T-helper 2 cell treated with Interferon-gamma antibody and Interleukin-4, amounts not matched to agents 5 μg/mL and 100 μg/mL, for 36 hours (primary cell): ENCODE measurements around the gene MEIOB.
"Not testable (repeated sequence)": the region's sequence is repeated elsewhere in the genome, so short reads cannot be mapped to it uniquely, and the experiment has no call there.

Experiments
- DNase-seq: peaks from one replicate; pipeline ENCODE4 v3.0.0; 2021; ENCODE audit warnings: low spot score
- H3K27ac Mint-ChIP-seq: one replicate; pipeline ENCODE4 v1.8.0; 2021; ENCODE audit warnings: mild to moderate bottlenecking, mixed read lengths
- H3K27me3 Mint-ChIP-seq: one replicate; pipeline ENCODE4 v1.8.0; 2021; ENCODE audit warnings: low read depth, mixed read lengths
- H3K36me3 Mint-ChIP-seq: one replicate; pipeline ENCODE4 v1.8.0; 2021; ENCODE audit warnings: low read depth, mixed read lengths
- H3K4me1 Mint-ChIP-seq: one replicate; pipeline ENCODE4 v1.8.0; 2021; ENCODE audit warnings: low read depth, mixed read lengths
- H3K4me3 Mint-ChIP-seq: one replicate; pipeline ENCODE4 v1.8.0; 2022; ENCODE audit warnings: mild to moderate bottlenecking, moderate library complexity, mixed read lengths
- H3K9me3 Mint-ChIP-seq: one replicate; pipeline ENCODE4 v1.8.0; 2021; ENCODE audit warnings: mixed read lengths

MEIOB gene

DNA sequence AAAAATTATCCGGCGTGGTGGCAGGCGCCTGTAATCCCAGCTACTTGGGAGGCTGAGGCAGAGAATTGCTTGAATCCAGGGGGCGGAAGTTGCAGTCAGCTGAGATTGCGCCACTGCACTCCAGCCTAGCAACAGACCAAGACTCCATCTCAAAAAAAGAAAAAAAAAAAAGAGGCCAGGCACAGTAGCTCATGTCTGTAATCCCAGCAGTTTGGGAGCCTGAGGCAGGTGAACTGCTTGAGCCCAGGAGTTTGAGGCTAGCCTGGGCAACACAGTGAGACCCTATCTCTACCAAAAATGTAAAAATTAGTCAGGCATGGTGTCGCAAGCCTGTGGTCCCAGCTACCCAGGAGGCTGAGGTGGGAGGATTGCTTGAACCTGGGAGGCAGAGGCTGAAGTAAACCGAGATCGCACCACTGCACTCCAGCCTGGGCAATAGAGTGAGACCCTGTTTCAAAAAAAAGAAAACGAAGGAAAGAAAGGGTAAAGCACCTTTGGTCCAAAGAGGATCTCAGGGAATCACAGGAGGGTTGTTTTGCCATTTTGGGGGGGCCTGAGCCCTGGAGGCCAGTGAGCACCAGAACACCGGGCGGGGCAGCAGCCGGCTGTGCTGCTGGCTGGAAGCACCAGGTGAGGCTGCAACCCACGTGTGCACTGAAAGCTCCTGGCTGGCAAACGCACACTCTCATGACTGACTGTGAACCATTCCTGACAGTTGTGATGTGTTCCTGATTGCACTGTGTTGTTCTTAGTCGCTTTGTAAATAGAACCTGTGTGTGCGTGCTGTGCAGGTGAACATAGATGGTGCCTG lies 27.9 kb upstream of the MEIOB start:
- no peaks in the 10 kb centered on the region for H3K9me3 Mint-ChIP-seq
- no peaks in the 10 kb centered on the region for H3K4me1 Mint-ChIP-seq
- H3K36me3 Mint-ChIP-seq: no peaks in the 10 kb centered on the region
- no peaks in the 10 kb centered on the region for H3K27me3 Mint-ChIP-seq
- no peak for DNase-seq
- no peak overlapping the region for H3K4me3 Mint-ChIP-seq
- no peak overlapping the region for H3K27ac Mint-ChIP-seq

DNA sequence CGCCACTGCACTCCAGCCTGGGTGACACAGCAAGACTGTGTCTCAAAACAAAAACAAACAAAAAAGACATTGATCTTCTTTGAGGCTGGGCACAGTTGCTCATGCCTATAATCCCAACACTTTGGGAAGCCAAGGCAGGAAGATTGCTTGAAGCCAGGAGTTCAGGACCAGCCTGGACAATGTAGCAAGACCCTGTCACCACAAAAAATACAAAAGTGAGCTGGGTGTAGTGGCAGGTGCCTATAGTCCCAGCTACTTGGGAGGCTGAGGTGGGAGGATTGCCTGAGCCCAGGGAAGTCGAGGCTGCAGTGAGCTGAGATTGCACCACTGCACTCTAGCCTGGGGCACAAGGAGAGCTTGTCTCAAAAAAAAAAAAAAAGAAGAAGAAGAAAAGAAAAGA lies 25.7 kb upstream of the MEIOB start:
- H3K36me3 Mint-ChIP-seq, H3K9me3 Mint-ChIP-seq, H3K4me3 Mint-ChIP-seq, DNase-seq, H3K27me3 Mint-ChIP-seq, H3K27ac Mint-ChIP-seq, H3K4me1 Mint-ChIP-seq: not testable (repeated sequence)

DNA sequence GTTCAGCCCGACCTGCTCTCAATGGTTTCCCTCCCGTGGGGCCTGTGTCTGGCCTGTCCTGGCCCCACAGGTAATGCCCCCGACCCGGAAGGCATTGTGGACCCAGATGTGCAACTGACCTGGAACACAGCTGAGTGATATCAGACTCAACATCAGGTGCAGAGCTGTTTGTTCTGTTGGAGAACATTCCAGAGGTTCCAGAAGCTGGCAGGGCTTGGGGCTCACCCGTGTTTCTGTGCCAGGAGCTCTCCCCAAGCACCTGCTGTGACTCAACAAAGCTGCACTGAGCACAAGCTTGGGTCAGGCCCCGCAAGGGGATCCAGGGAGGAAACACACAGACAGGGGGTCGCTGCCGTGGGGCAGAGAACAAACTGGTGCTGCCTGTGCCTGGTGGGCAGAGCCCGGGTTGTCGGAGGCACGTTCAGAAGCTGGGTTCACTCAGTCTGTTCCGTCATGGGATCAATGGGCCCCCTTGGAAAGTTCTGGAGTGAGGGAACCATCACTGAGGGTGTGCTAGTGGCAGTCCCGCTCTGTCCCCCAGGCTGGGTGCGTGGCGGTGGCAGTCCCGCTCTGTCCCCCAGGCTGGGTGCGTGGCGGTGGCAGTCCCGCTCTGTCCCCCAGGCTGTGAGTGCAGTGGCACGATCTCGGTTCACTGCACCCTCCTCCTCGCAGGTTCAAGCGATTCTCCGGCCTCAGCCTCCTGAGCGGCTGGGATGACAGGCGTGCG lies 24.1 kb upstream of the MEIOB start:
- H3K9me3 Mint-ChIP-seq: no peaks in the 10 kb centered on the region
- DNase-seq: no peak
- no peak overlapping the region for H3K4me3 Mint-ChIP-seq
- no peak overlapping the region for H3K27ac Mint-ChIP-seq
- H3K27me3 Mint-ChIP-seq: no peaks in the 10 kb centered on the region
- H3K4me1 Mint-ChIP-seq: no peaks in the 10 kb centered on the region
- H3K36me3 Mint-ChIP-seq: no peaks in the 10 kb centered on the region

DNA sequence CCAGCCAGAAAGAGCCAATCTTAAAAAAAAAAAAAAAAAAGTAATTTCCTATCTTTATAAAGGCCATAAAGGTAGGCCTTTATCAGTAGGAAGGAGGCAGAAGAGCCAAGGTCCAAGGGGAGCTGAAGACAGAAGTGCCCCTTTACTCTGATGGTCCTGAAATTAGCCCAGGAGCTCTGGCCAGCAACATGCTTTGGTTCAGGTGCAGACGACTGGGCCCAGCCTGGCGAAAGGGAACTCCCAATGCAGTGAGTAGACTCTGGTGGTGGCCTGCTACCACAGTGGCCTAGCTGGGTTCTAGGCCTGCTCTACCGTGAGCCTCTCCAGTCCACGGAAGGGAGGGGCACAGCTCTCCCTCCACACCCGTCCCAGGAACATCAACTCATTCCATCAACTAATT lies 23.1 kb upstream of the MEIOB start:
- peaks cover 4% of the 10 kb centered on the region for H3K27me3 Mint-ChIP-seq
- no peaks in the 10 kb centered on the region for H3K36me3 Mint-ChIP-seq
- no peak overlapping the region for H3K4me3 Mint-ChIP-seq
- no peak for DNase-seq
- no peak overlapping the region for H3K27ac Mint-ChIP-seq
- no peaks in the 10 kb centered on the region for H3K4me1 Mint-ChIP-seq
- H3K9me3 Mint-ChIP-seq: no peaks in the 10 kb centered on the region

DNA sequence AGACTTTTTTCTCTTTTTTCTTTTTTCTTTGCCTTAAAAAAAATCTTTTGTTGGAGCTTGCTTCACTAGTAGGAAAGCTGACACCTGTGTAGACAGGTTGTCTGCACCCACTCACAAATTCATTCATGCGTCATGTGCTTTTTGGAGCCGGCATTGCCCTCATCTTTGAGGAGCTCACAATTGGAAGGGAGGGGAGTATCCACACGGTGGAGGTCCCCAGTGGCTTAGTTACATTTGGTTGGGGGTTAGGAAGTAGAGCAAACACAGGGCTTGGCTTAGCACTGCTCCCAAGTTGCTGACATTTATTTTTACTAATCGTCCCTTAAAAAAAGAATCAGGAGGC lies 18.7 kb upstream of the MEIOB start:
- Mint-ChIP-seq H3K27me3 (peaks cover 6% of the 10 kb centered on the region), H3K9me3 (no peaks in the 10 kb centered on the region), H3K27ac (no peak overlapping the region)

DNA sequence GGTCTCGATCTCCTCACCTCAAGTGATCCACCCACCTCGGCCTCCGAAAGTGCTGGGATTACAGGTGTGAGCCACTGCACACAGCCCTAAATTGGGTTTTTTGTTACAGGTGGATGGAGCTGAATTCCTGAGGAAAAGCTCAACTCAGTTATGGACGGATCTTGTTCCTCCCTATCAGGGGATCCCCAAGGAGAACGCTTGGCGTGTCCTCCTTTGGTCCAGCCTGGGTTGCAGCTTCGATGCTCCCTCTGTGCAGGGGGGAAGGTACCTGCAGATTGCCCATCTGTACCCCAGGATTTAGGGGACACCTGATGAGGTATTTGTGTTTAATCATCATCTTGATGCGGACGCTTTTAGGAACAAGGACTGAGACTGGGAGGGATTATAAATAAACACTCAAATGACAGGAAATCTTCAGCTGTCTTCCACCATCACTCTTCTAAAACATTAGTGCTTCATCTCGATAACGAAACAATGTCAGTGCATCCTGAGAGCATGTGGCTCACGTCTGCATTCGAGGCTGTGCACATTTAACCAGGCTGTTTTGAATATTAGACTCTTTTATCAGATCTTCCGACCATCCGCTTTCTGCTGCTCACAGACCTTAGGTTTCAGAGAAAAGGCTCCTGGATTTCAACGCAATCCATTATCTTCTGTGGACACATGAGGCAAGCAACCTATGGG lies 18.2 kb upstream of the MEIOB start:
- H3K4me1 Mint-ChIP-seq: no peaks in the 10 kb centered on the region
- DNase-seq: no peak
- peaks cover 6% of the 10 kb centered on the region for H3K27me3 Mint-ChIP-seq
- H3K27ac Mint-ChIP-seq: no peak overlapping the region
- no peak overlapping the region for H3K4me3 Mint-ChIP-seq
- no peaks in the 10 kb centered on the region for H3K9me3 Mint-ChIP-seq
- no peaks in the 10 kb centered on the region for H3K36me3 Mint-ChIP-seq

More for the DNA sequence above, 18.7 kb upstream of the MEIOB start:
- H3K4me1 Mint-ChIP-seq: no peaks in the 10 kb centered on the region
- no peak for DNase-seq
- H3K4me3 Mint-ChIP-seq: no peak overlapping the region
- no peaks in the 10 kb centered on the region for H3K36me3 Mint-ChIP-seq

DNA sequence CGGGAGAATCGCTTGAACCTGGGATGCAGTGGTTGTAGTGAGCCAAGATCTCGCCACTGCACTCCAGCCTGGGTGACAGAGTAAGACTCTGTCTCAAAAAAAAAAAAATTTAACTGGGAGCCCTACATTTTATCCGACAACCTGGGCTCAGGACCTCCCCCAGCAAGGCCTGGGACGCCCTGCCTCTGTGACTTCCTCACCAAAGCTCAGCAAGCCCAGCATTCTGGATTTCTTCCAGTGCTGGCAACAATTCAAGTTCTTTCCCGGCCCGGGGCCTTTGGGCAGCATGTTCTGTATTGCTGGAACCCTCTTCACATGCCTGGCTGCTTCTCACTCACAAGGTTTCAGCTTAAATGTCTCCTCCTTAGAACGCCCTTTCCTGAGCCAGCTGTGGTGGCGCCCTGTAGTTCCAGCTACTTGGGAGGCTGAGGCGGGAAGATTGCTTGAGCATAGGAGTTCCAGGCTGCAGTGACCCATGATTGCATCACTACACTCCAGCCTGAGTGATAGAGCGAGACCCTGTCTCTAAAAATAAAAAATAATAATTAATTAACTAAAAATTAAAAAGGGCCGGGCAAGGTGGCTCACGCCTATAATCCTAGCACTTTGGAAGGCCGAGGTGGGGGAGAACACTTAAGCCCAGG lies 15.9 kb upstream of the MEIOB start:
- DNase-seq: no peak
- Mint-ChIP-seq H3K27me3 (peaks cover 10% of the 10 kb centered on the region), H3K4me1 (no peaks in the 10 kb centered on the region), H3K36me3 (no peaks in the 10 kb centered on the region), H3K4me3 (no peak overlapping the region), H3K9me3 (no peaks in the 10 kb centered on the region), H3K27ac (no peak overlapping the region)

DNA sequence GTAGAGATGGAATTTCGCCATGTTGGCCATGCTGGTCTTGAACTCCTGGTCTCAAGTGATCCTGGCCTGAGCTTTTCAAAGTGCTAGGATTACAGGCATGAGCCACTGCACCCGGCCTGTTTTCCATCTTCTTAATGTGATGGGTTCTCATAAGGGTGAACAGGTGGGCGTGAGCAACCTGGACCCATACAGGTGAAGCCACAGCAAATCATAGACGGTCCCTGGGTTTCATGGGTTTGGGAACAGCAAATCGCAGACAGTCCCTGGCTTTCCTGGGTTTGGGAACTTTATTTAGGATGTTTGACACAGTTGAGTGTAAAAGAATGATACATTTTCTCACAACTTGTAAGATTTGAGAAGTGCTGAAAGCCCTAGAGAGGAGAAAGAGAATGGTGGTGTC lies 12.9 kb upstream of the MEIOB start:
- no peak for DNase-seq
- Mint-ChIP-seq H3K9me3 (no peaks in the 10 kb centered on the region), H3K27me3 (peaks cover 6% of the 10 kb centered on the region), H3K36me3 (no peaks in the 10 kb centered on the region), H3K4me3 (no peak overlapping the region), H3K4me1 (no peaks in the 10 kb centered on the region), H3K27ac (no peak overlapping the region)

DNA sequence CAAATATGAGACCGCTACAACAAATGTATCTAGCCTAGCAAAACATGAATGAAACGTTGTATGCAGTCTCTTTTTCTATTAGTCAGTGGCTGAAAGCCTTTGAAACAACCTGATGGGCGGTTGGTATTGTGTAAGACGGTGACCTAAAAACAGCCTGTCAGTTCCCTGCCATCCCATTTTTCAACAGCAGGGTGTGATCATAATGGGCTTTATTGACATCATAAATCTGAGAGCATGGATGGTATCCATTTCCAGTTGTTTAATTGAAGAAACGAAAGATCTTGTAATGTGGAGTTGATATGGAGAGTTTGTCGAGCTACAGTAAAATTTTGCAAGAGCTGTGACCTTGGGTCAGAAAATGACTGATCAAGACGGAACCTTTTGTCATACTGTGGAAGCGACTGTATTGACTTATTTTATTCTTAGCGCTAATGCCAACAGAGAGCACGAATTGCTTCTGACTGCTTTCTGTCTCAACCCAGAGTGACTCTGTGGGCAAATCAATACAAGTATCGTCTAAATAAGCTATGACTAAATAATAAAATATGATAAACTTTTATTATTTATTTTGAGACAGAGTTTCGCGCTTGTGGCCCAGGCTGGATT lies 12.3 kb upstream of the MEIOB start:
- DNase-seq: no peak
- H3K4me1 Mint-ChIP-seq: no peaks in the 10 kb centered on the region
- H3K36me3 Mint-ChIP-seq: no peaks in the 10 kb centered on the region
- H3K4me3 Mint-ChIP-seq: no peak overlapping the region
- H3K9me3 Mint-ChIP-seq: no peaks in the 10 kb centered on the region
- H3K27me3 Mint-ChIP-seq: peaks cover 9% of the 10 kb centered on the region
- H3K27ac Mint-ChIP-seq: no peak overlapping the region

DNA sequence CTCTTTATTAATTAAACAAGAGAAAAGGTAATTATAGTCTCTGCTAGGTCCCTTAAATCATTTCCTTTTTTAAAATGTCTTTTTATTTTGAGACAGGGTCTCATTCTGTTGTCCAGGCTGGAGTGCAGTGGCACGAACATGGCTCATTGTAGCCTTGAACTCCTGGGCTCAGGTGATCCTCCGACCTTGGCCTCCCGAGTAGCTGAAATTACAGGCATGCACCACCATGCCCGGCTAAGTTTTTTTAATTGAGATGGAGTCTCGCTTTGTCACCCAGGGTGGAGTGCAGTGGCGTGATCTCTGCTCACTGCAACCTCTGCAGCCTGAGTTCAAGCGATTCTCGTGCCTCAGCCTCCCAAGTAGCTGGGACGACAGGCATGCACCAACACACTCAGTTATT lies 9.2 kb upstream of the MEIOB start:
- not testable (repeated sequence) for H3K27ac Mint-ChIP-seq, H3K4me1 Mint-ChIP-seq, H3K36me3 Mint-ChIP-seq, DNase-seq, H3K9me3 Mint-ChIP-seq, H3K4me3 Mint-ChIP-seq
- peaks cover 13% of the 10 kb centered on the region for H3K27me3 Mint-ChIP-seq

DNA sequence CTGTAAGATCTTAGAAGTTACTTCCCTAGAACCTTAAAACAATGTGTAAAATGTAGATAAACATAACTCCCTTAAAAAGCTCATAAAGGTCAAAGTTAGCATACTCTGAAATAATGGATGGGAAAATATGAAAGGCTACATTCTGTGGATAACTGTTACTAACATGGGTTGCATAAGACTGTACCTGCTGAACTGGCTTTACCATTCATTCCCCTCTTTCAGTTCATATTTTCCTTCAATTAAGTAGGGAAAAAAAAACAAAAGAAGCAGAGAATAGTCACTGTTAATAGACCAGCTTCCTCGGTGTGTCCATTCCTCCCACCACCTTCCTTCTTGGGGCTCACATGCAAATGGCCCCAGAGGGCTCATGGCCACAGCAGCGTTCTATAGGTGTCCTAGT lies 7.5 kb upstream of the MEIOB start:
- Mint-ChIP-seq H3K4me1 (no peaks in the 10 kb centered on the region), H3K9me3 (no peaks in the 10 kb centered on the region), H3K4me3 (no peak overlapping the region), H3K27me3 (peaks cover 19% of the 10 kb centered on the region), H3K36me3 (no peaks in the 10 kb centered on the region), H3K27ac (no peak overlapping the region)
- DNase-seq: no peak

DNA sequence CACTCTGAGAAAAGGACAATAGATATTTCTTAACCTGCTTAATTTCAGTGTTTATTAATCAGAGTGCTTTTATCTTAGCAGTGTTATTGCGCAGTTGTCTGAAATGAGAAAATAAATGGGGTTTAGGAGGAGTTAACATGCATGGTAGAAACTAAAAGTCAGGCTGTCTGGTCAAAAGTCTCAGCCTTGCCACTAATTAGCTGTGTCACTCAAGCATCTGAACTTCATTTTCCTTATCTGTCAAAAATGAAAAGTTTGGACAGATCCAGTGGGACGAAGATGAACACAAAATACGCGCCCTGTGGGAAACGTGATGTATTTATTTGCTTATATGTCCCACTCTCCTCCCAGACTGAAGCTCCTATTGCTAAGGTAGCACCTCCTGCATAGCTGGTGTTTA lies 6.3 kb upstream of the MEIOB start:
- Mint-ChIP-seq H3K4me1 (no peaks in the 10 kb centered on the region), H3K27ac (no peak overlapping the region), H3K27me3 (peaks cover 22% of the 10 kb centered on the region), H3K4me3 (no peak overlapping the region), H3K36me3 (no peaks in the 10 kb centered on the region), H3K9me3 (no peaks in the 10 kb centered on the region)
- no peak for DNase-seq

DNA sequence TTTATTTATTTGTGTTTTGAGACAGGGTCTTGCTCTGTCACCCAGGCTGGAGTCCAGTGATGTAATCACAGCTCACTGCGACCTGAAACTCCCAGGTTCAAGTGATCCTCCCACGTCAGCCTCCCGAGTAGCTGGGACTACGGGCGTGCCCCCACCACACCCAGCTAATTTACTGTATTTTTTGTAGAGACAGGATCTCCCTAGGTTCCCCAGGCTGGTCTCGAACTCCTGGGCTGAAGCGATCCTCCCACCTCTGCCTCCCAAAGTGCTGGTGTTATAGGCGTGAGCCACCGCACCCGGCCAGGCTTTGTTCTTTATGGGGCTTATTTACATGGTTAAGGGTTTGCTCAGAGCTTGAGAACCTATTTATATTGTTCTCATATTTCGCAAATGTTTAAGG lies 5.8 kb upstream of the MEIOB start:
- no peak overlapping the region for H3K27ac Mint-ChIP-seq
- peaks cover 23% of the 10 kb centered on the region for H3K27me3 Mint-ChIP-seq
- no peak overlapping the region for H3K4me3 Mint-ChIP-seq
- H3K4me1 Mint-ChIP-seq: no peaks in the 10 kb centered on the region
- no peaks in the 10 kb centered on the region for H3K9me3 Mint-ChIP-seq
- H3K36me3 Mint-ChIP-seq: no peaks in the 10 kb centered on the region
- no peak for DNase-seq

DNA sequence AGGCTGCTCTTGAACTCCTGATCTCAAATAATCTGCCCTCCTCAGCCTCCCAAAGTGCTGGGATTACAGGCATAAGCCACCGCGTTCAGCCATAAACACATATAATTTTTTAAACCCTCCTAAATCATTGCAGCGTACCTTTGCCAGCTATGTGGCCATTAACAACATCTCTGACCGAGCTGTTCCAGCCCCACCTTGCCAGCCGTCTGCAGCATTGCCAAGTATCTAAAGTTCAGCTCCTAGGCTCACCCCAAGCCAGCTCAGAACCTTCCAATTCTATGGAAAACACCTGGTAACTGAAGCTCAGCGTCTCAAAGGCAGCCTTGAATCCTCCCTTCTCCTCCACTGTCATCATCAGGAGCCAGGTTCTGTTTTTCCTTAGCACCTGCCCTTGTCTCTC lies 5.1 kb upstream of the MEIOB start:
- no peaks in the 10 kb centered on the region for H3K36me3 Mint-ChIP-seq
- DNase-seq: no peak
- no peak overlapping the region for H3K27ac Mint-ChIP-seq
- no peaks in the 10 kb centered on the region for H3K4me1 Mint-ChIP-seq
- no peak overlapping the region for H3K4me3 Mint-ChIP-seq
- peaks cover 28% of the 10 kb centered on the region for H3K27me3 Mint-ChIP-seq
- H3K9me3 Mint-ChIP-seq: no peaks in the 10 kb centered on the region
